Measurements from ENCODE around the gene MAD2L2. TPM values are rescaled to one million over a fixed set of nuclear protein-coding genes. Genes with fewer than 3 reads are reported as not detected.

Gene MAD2L2
- total RNA-seq, 4 donors from 2014 or later = 19.4 to 43.7 (median 24.3) TPM

- no peak overlapping the region for H3K27ac ChIP-seq
- WGBS, 2 donors (ENCODE audit: low coverage in 1 of 2) = 96 to 100% methylated on average over 2 of the region's 2 CpGs
- ATAC-seq = no peak
- H3K4me1 ChIP-seq = peaks cover 0 to 23% (median 8%) of the 10 kb centered on the region in 3 donors
- no peaks in the 10 kb centered on the region for H3K27me3 ChIP-seq
- H3K4me3 ChIP-seq = no peak overlapping the region
- H3K9me3 ChIP-seq = no peaks in the 10 kb centered on the region
- no peak for TF ChIP-seq POLR2AphosphoS5 (IDR thresholded peaks at IDR 0.05)
- TF ChIP-seq EP300 (IDR thresholded peaks at IDR 0.05) = no peak
- no peak for TF ChIP-seq POLR2A (IDR thresholded peaks at IDR 0.05)
- TF ChIP-seq, protein P1, sequence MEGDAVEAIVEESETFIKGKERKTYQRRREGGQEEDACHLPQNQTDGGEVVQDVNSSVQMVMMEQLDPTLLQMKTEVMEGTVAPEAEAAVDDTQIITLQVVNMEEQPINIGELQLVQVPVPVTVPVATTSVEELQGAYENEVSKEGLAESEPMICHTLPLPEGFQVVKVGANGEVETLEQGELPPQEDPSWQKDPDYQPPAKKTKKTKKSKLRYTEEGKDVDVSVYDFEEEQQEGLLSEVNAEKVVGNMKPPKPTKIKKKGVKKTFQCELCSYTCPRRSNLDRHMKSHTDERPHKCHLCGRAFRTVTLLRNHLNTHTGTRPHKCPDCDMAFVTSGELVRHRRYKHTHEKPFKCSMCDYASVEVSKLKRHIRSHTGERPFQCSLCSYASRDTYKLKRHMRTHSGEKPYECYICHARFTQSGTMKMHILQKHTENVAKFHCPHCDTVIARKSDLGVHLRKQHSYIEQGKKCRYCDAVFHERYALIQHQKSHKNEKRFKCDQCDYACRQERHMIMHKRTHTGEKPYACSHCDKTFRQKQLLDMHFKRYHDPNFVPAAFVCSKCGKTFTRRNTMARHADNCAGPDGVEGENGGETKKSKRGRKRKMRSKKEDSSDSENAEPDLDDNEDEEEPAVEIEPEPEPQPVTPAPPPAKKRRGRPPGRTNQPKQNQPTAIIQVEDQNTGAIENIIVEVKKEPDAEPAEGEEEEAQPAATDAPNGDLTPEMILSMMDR (IDR thresholded peaks at IDR 0.05) = no peak
- peaks cover 0 to 45% of the 10 kb centered on the region in 2 donors for H3K36me3 ChIP-seq
Measured at GRCh38 chr1:11678442-11678841, 2.5 kb downstream of the MAD2L2 start.

- no peak overlapping the region for H3K27ac ChIP-seq
- H3K27me3 ChIP-seq = no peaks in the 10 kb centered on the region
- no peak overlapping the region for H3K4me3 ChIP-seq
- TF ChIP-seq POLR2AphosphoS5 (IDR thresholded peaks at IDR 0.05) (no peak), POLR2A (IDR thresholded peaks at IDR 0.05) (no peak), EP300 (IDR thresholded peaks at IDR 0.05) (no peak)
- TF ChIP-seq, protein P1 (IDR thresholded peaks at IDR 0.05) = no peak
- H3K9me3 ChIP-seq = no peaks in the 10 kb centered on the region
- H3K4me1 ChIP-seq = peaks cover 0 to 17% (median 3%) of the 10 kb centered on the region in 3 donors
- peaks cover 0 to 64% of the 10 kb centered on the region in 2 donors for H3K36me3 ChIP-seq
- WGBS, 2 donors (ENCODE audit: low coverage in 1 of 2) = 66 to 100% methylated on average over 1 to 4 of the region's 10 CpGs
- ATAC-seq = no peak
Measured at GRCh38 chr1:11676386-11677103, 4.4 kb downstream of the MAD2L2 start.

DNA sequence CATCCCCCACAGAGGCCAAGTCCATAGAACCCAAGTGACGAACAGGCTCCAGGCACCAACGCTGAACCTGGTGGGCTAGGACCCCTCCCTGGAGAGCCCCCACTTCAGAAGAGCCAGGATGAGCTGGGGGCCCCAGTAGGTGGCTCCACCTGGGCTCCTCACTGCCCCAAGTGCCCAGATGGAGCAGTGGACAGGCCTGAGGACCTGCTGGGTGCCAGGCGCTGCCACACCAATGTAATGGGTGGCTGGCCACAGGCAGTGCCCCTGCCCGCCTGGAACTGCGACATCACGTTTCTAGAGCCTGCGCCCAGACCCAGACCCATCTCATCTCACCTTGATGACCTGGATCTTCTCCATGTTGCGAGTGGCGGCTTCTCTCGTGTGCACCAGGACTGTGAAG is 5.6 kb downstream of the MAD2L2 start:
- ATAC-seq = peak; percentile 2

GRCh38 chr1:11674488-11674887 is 6.5 kb downstream of the MAD2L2 start:
- H3K27ac ChIP-seq = no peak overlapping the region
- no peak overlapping the region for H3K4me3 ChIP-seq
- WGBS, 2 donors (ENCODE audit: low coverage in 1 of 2) = 91% methylated on average over 9 of the region's 14 CpGs; no CpG with 5 or more reads in 1 of the 2 donors
- no peaks in the 10 kb centered on the region for H3K9me3 ChIP-seq
- H3K36me3 ChIP-seq = peaks cover 0 to 84% of the 10 kb centered on the region in 2 donors
- no peaks in the 10 kb centered on the region for H3K27me3 ChIP-seq
- TF ChIP-seq EP300 (IDR thresholded peaks at IDR 0.05) (no peak), POLR2AphosphoS5 (IDR thresholded peaks at IDR 0.05) (no peak), POLR2A (IDR thresholded peaks at IDR 0.05) (no peak)
- TF ChIP-seq, protein P1 (IDR thresholded peaks at IDR 0.05) = no peak
- ATAC-seq = no peak
- H3K4me1 ChIP-seq = peaks cover 0 to 5% (median under 1%) of the 10 kb centered on the region in 3 donors

More for the DNA sequence above, 5.6 kb downstream of the MAD2L2 start:
- peaks cover 0 to 13% (median 3%) of the 10 kb centered on the region in 3 donors for H3K4me1 ChIP-seq
- H3K36me3 ChIP-seq = peaks cover 0 to 76% of the 10 kb centered on the region in 2 donors
- WGBS, 2 donors (ENCODE audit: low coverage in 1 of 2) = no CpG with 5 or more reads among the region's 10 CpGs
- H3K9me3 ChIP-seq = no peaks in the 10 kb centered on the region
- TF ChIP-seq, protein P1 (IDR thresholded peaks at IDR 0.05) = no peak
- no peak for TF ChIP-seq POLR2A (IDR thresholded peaks at IDR 0.05)
- no peaks in the 10 kb centered on the region for H3K27me3 ChIP-seq
- H3K27ac ChIP-seq = no peak overlapping the region
- H3K4me3 ChIP-seq = no peak overlapping the region
